Bronchial epithelial cell (primary cell): ENCODE data around the gene AAK1. TPM values are rescaled to one million over a fixed set of nuclear protein-coding genes. Genes with fewer than 3 reads are reported as not detected.

Experiments
- DNase-seq: peaks from one replicate; pipeline ENCODE4 v3.0.0-alpha.2; 2010; ENCODE audit warnings: low read depth
- FAIRE-seq: peaks from 2 replicates; lab custom pipeline; 2011; peaks lifted over from hg19 to GRCh38; lab: Jason Lieb, UNC
- H3K27me3 ChIP-seq: 2 replicates; pipeline ENCODE4 v1.5.1; 2011; ENCODE audit warnings: low read length; ENCODE audit not compliant: control insufficient read depth, insufficient read depth
- H3K36me3 ChIP-seq: 2 replicates; pipeline ENCODE4 v1.5.1; 2011; ENCODE audit warnings: low read length; ENCODE audit not compliant: control insufficient read depth, insufficient read depth
- H3K4me3 ChIP-seq: 2 replicates; pipeline ENCODE4 v1.5.1; 2011; ENCODE audit warnings: mild to moderate bottlenecking, low read depth, low read length, control low read depth
- CTCF ChIP-seq: IDR thresholded peaks from 2 replicates; pipeline ENCODE4 v1.5.1; 2011; ENCODE audit warnings: mild to moderate bottlenecking, moderate library complexity, low read length, control low read depth, inconsistent platforms; ENCODE audit not compliant: insufficient read depth, severe bottlenecking
- total RNA-seq: library from RNA; depleted of rRNA; stranded (reverse); fragments of >200 nt; gene quantifications from 2 replicates; pipeline ENCODE4 v1.2.1, GENCODE V29; 2014

The AAK1 gene
- total RNA-seq, 1 donor from 2014 or later = 17.9 TPM

DNA sequence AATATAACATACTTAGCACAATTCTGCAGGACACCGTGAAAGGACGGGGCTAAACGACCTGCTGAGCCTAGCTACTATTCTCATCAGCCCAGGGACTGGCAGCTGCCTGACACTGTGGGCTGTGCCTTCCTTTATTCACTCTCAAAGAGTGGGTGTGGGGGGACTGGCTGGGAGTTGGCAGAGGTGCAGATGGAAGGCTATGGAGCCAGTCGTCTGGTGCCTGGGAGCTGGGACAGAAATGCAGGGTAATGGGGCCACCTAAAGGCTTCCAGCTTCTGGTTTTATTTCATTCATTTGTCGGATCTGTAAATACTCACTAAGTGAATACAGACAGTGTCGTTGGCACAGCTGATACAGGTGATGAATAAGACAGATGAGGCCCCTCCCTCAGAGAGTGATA lies 150.3 kb downstream of the AAK1 start:
- FAIRE-seq (no peak), DNase-seq (no peak)
- H3K36me3 ChIP-seq = peaks cover 4% of the 10 kb centered on the region
- TF ChIP-seq CTCF = no peak
- H3K4me3 ChIP-seq = no peak overlapping the region
- no peaks in the 10 kb centered on the region for H3K27me3 ChIP-seq

GRCh38 chr2:69491864-69492263 lies 151.7 kb downstream of the AAK1 start:
- FAIRE-seq = no peak
- H3K36me3 ChIP-seq = peaks cover 2% of the 10 kb centered on the region
- H3K4me3 ChIP-seq = no peak overlapping the region
- DNase-seq = no peak
- H3K27me3 ChIP-seq = no peaks in the 10 kb centered on the region
- TF ChIP-seq CTCF = no peak

DNA sequence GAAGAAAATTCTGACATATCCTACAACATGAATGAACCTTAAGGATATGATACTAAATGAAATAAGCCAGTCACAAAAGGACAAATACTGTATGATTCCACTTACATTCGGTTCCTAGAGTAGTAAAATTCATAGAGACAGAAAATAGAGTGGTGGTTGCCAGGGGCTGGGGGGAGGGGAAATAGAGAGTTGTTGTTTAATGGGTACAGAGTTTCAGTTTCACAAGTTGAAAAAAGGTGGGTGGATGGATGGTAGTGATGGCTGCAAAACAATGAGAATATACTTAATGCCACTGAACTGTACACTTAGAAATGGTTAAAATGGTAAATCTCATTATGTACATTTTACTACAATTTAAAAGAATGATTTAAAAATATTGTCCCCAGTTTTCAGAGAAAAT lies 153.1 kb downstream of the AAK1 start:
- no peaks in the 10 kb centered on the region for H3K27me3 ChIP-seq
- FAIRE-seq (no peak), DNase-seq (no peak)
- H3K36me3 ChIP-seq = peaks cover 3% of the 10 kb centered on the region
- no peak overlapping the region for H3K4me3 ChIP-seq
- no peak for TF ChIP-seq CTCF

DNA sequence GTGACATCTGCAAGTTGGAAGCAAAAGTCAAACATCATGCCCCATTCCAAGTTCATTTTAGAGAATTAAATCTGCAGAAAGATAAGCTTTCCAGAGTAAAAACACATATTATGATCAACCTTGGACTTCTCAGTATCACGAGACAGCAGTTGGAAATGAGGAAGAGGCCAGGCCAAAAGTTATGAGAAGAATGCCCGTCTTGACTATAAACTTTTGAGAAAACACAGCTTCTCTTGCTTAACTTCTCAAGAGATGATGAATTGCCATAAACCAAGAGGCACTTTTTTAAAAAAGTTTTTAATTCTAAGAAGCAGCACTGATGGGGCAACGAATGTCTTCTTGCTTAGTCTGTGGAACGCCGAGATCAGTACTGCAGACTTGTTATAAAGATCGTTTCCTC lies 153.7 kb downstream of the AAK1 start:
- H3K4me3 ChIP-seq = no peak overlapping the region
- FAIRE-seq (no peak), DNase-seq (no peak)
- TF ChIP-seq CTCF = no peak
- H3K27me3 ChIP-seq = no peaks in the 10 kb centered on the region
- H3K36me3 ChIP-seq = peaks cover 3% of the 10 kb centered on the region

GRCh38 chr2:69483696-69484095 lies 159.8 kb downstream of the AAK1 start:
- Histone ChIP-seq H3K27me3 (no peaks in the 10 kb centered on the region), H3K36me3 (peaks cover 3% of the 10 kb centered on the region), H3K4me3 (no peak overlapping the region)
- DNase-seq = no peak
- TF ChIP-seq CTCF = no peak
- no peak for FAIRE-seq

DNA sequence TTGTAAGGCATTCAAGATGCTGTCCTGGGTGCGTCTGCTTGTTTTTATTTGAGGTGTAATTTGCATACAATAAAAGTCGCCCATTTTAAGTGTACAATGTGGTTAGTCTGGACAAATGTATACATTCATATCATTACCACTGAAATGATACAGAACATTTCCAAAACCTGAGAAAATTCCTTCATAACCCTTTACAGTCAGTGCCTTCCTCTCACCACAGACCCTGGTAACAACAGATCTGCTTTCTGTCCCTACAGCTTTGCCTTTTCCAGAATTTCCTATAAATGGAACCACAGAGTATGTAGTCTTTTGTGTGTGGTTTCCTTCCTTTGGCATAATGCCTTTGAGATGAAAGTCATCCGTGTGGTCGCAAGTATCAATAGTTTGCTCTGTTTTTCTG lies 160.5 kb downstream of the AAK1 start:
- FAIRE-seq = no peak
- TF ChIP-seq CTCF = no peak
- no peak for DNase-seq
- Histone ChIP-seq H3K36me3 (peaks cover 3% of the 10 kb centered on the region), H3K27me3 (no peaks in the 10 kb centered on the region), H3K4me3 (no peak overlapping the region)
